HepG2 (cell line): ENCODE measurements around the gene SLC25A44. TPM values are rescaled to one million over a fixed set of nuclear protein-coding genes. Genes with fewer than 3 reads are reported as not detected.
A peak's percentile ranks its signal among the peaks of the same experiment; 100 is the strongest.

Experiments used
- ATF7 ChIP-seq, 2 experiments: fragments of 450-650 bp in 1 of 2; sonication (generic) in 1 of 2; formaldehyde crosslinking in 1 of 2; IDR thresholded peaks; 2 replicates each; pipeline versions ENCODE4 v1.4.0 to v1.6.1; 2016 to 2020; ENCODE audit warnings: antibody characterized with exemption in 1 of 2, mild to moderate bottlenecking in 1 of 2, missing genetic modification reagents in 1 of 2
- ATRX ChIP-seq: sonication (generic); formaldehyde crosslinking; IDR thresholded peaks from 2 replicates; pipeline ENCODE4 v1.4.0; 2020; ENCODE audit warnings: missing genetic modification reagents, borderline replicate concordance
- CBX1 ChIP-seq: IDR thresholded peaks from one replicate; pipeline ENCODE4 v1.6.1; 2016; ENCODE audit warnings: antibody characterized with exemption, low read depth
- CHCHD3 ChIP-seq: sonication (generic); formaldehyde crosslinking; IDR thresholded peaks from 2 replicates; pipeline ENCODE4 v1.8.0; 2022; ENCODE audit warnings: mild to moderate bottlenecking, missing genetic modification reagents, moderate library complexity
- GABPA ChIP-seq, 2 experiments: IDR thresholded peaks; 2 replicates each; pipeline ENCODE4 v1.6.1; 2011 to 2016; ENCODE audit warnings: low read depth in 2 of 2, low read length in 1 of 2, missing biosample characterization in 1 of 2, missing genetic modification characterization in 1 of 2
- GMEB1 ChIP-seq: sonication (generic); formaldehyde crosslinking; IDR thresholded peaks from 2 replicates; pipeline ENCODE4 v1.5.1; 2020; ENCODE audit warnings: missing genetic modification reagents, mild to moderate bottlenecking, borderline replicate concordance
- MAFK ChIP-seq, 2 experiments: IDR thresholded peaks in 1 of 2; conservative IDR thresholded peaks in 1 of 2; 2 replicates each; pipeline ENCODE4 v1.6.1; 2011; ENCODE audit warnings: improper control_type of control experiment in 2 of 2, low read length in 2 of 2
- MXI1 ChIP-seq: IDR thresholded peaks from 3 replicates; pipeline ENCODE4 v1.6.1; 2012; ENCODE audit warnings: low read depth, low read length, inconsistent platforms, borderline replicate concordance
- NR0B2 ChIP-seq: sonication (generic); formaldehyde crosslinking; IDR thresholded peaks from 2 replicates; pipeline ENCODE4 v1.4.0; 2020; ENCODE audit warnings: mild to moderate bottlenecking, missing genetic modification reagents
- NR2F2 ChIP-seq: IDR thresholded peaks from 2 replicates; pipeline ENCODE4 v1.6.1; 2012; ENCODE audit warnings: low read depth, inconsistent platforms, borderline replicate concordance
- RBM22 ChIP-seq: fragments of 200-400 bp; formaldehyde crosslinking; optimal IDR thresholded peaks from 2 replicates; pipeline ENCODE3; 2017; ENCODE audit warnings: mild to moderate bottlenecking, low read length, moderate library complexity
- SALL1 ChIP-seq: sonication (generic); formaldehyde crosslinking; IDR thresholded peaks from 2 replicates; pipeline ENCODE4 v1.8.0; 2022; ENCODE audit warnings: mild to moderate bottlenecking, missing genetic modification reagents
- SSRP1 ChIP-seq: IDR thresholded peaks from 2 replicates; pipeline ENCODE4 v1.6.1; 2016; ENCODE audit warnings: control low read depth
- ZBTB20 ChIP-seq: sonication (generic); formaldehyde crosslinking; IDR thresholded peaks from 2 replicates; pipeline ENCODE4 v1.8.1; 2023; ENCODE audit warnings: missing genetic modification reagents, low read depth, mild to moderate bottlenecking, borderline replicate concordance
- ZNF251 ChIP-seq: sonication (generic); formaldehyde crosslinking; IDR thresholded peaks from 2 replicates; pipeline ENCODE4 v1.9.0; 2021; ENCODE audit warnings: mild to moderate bottlenecking, missing genetic modification reagents
- ZNF3 ChIP-seq: IDR thresholded peaks from 2 replicates; pipeline ENCODE4 v1.7.0; 2017; ENCODE audit warnings: inconsistent platforms
- ZNF446 ChIP-seq: sonication (generic); formaldehyde crosslinking; IDR thresholded peaks from 2 replicates; pipeline ENCODE4 v1.5.0; 2020; ENCODE audit warnings: mild to moderate bottlenecking, missing genetic modification reagents
- ZNF460 ChIP-seq: sonication (generic); formaldehyde crosslinking; IDR thresholded peaks from 2 replicates; pipeline ENCODE4 v1.5.1; 2020; ENCODE audit warnings: missing genetic modification reagents, mild to moderate bottlenecking, borderline replicate concordance
- ZNF543 ChIP-seq: sonication (generic); formaldehyde crosslinking; IDR thresholded peaks from 2 replicates; pipeline ENCODE4 v1.4.0; 2020; ENCODE audit warnings: mild to moderate bottlenecking, missing genetic modification reagents
- ZNF891 ChIP-seq: sonication (generic); formaldehyde crosslinking; IDR thresholded peaks from 2 replicates; pipeline ENCODE4 v1.5.0; 2020; ENCODE audit warnings: mild to moderate bottlenecking, missing genetic modification reagents
- ZSCAN5A ChIP-seq: sonication (generic); formaldehyde crosslinking; IDR thresholded peaks from 2 replicates; pipeline ENCODE4 v1.8.0; 2022; ENCODE audit warnings: mild to moderate bottlenecking, missing genetic modification reagents, borderline replicate concordance
- polyA plus RNA-seq, 8 experiments: library from polyadenylated mRNA; depleted of rRNA in 3 of 8; stranded (reverse) in 7 of 8; unstranded in 1 of 8; fragments of >200 nt; fragmentation: Illumina TruSeq in 4 of 8; extraction: Trizol in 4 of 8; gene quantifications; 2 replicates each; pipeline versions ENCODE4 v1.2.1 to v1.2.3, GENCODE V29; 2011 to 2016; ENCODE audit warnings: low read depth in 4 of 8, missing spikeins in 1 of 8, mixed read lengths in 1 of 8; ENCODE audit not compliant: insufficient read depth in 1 of 8
- total RNA-seq, 5 experiments: library from RNA; depleted of rRNA; stranded (reverse); fragments of >200 nt; fragmentation: Illumina TruSeq; extraction: Trizol; gene quantifications; 2 replicates each; pipeline ENCODE4 v1.2.3, GENCODE V29; 2016; ENCODE audit warnings: low read depth in 1 of 5

The SLC25A44 gene
- total and polyA plus RNA-seq, 2 of the 13 experiments (the other 11 are each of a cell fraction or from before 2014, with no cell fraction given), result 10.7 to 13.4 TPM

- TF ChIP-seq GMEB1 (CRISPR knock-in tag) (0 out of 2 replicates have a peak, but pooled peaks have one; percentile 11), MXI1 (no peak), ZNF543 (CRISPR knock-in tag) (peak; percentile 72; the same call in 1 of the 2 replicates), ZNF446 (CRISPR knock-in tag) (no peak), MAFK (conservative IDR thresholded peaks at IDR 0.05 in 1 of 2, IDR thresholded peaks at IDR 0.05 in 1 of 2; ENCODE audit: low read length in 2 of 2) (no peak), ZNF460 (CRISPR knock-in tag) (no peak), ZSCAN5A (CRISPR knock-in tag) (no peak), CBX1 (no peak), CHCHD3 (CRISPR knock-in tag) (0 out of 2 replicates have a peak, but pooled peaks have one; percentile 60), RBM22 (peak; percentile 20), ZNF251 (CRISPR knock-in tag) (0 out of 2 replicates have a peak, but pooled peaks have one; percentile 25), GABPA (IDR thresholded peaks at IDR 0.05; ENCODE audit: low read depth, low read length) (peak; percentile 28; the same call in 1 of the 2 replicates), GABPA (CRISPR knock-in tag; IDR thresholded peaks at IDR 0.05; ENCODE audit: low read depth) (no peak), ATF7 (IDR thresholded peaks at IDR 0.05) (no peak), ATF7 (CRISPR knock-in tag; IDR thresholded peaks at IDR 0.05) (peak; percentile 64), ZBTB20 (0 out of 2 replicates have a peak, but pooled peaks have one; percentile 27), ZNF891 (0 out of 2 replicates have a peak, but pooled peaks have one; percentile 47), ZNF3 (CRISPR knock-in tag) (no peak), SALL1 (CRISPR knock-in tag) (peak; percentile 54), NR0B2 (CRISPR knock-in tag) (peak; percentile 31; the same call in 1 of the 2 replicates), ATRX (no peak), NR2F2 (no peak; the same call in 1 of the 2 replicates), SSRP1 (CRISPR knock-in tag) (peak; percentile 15; the same call in 1 of the 2 replicates)
Measured at GRCh38 chr1:156245451-156246232, 51.7 kb downstream of the SLC25A44 start (continued).
